OCI-LY1 (cell line): ENCODE measurements around the gene ZNF521.

Source experiments
- EZH2 ChIP-seq: fragments of 200-600 bp; sonication (generic), shearing (Covaris generic); IDR thresholded peaks from 2 replicates; pipeline ENCODE4 v1.8.0; 2017; ENCODE audit warnings: borderline replicate concordance, mixed run types, mild to moderate bottlenecking, antibody characterized with exemption, low read length, moderate library complexity, mixed read lengths
- TF ChIP-seq, protein P1 (sequence below): fragments of 200-600 bp; sonication (generic), shearing (Covaris generic); IDR thresholded peaks from 2 replicates; pipeline ENCODE4 v1.5.1; 2017; ENCODE audit warnings: mild to moderate bottlenecking, antibody characterized with exemption, low read length, moderate library complexity, mixed read lengths

DNA sequence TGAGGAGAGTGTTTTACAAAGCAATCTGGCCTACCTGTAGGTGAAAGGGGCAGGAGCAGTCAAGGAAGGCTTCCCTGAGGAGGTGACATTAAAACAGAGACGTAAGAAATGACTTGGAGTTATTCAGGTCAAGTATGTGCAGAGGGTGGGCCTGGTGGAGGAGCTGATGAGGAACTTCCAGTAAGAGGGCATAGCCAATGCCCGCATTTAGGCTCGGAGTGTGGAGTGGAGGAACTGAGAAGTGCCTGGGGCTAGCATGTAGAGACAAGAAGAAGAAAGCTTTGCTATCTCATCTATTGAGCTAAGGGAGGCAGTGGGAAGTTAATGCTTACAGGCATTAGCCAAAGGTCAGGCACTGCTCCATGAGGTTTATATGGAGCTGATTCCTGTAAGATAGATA lies 312.2 kb downstream of the ZNF521 start:
- TF ChIP-seq, protein P1, sequence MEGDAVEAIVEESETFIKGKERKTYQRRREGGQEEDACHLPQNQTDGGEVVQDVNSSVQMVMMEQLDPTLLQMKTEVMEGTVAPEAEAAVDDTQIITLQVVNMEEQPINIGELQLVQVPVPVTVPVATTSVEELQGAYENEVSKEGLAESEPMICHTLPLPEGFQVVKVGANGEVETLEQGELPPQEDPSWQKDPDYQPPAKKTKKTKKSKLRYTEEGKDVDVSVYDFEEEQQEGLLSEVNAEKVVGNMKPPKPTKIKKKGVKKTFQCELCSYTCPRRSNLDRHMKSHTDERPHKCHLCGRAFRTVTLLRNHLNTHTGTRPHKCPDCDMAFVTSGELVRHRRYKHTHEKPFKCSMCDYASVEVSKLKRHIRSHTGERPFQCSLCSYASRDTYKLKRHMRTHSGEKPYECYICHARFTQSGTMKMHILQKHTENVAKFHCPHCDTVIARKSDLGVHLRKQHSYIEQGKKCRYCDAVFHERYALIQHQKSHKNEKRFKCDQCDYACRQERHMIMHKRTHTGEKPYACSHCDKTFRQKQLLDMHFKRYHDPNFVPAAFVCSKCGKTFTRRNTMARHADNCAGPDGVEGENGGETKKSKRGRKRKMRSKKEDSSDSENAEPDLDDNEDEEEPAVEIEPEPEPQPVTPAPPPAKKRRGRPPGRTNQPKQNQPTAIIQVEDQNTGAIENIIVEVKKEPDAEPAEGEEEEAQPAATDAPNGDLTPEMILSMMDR, result no peak
- TF ChIP-seq EZH2, result no peak
